Stomach (tissue), 9 donors: ENCODE measurements around the gene CCDC93. TPM values are rescaled to one million over a fixed set of nuclear protein-coding genes. Genes with fewer than 3 reads are reported as not detected.

ENCODE experiments used
- DNase-seq, 2 donors: peaks; one replicate each; pipeline versions ENCODE4 v3.0.0 to v3.0.0-alpha.2; 2013 to 2019
- H3K27ac ChIP-seq, 5 donors: fragments of 200-600 bp in 4 of 5; sonication (generic) in 4 of 5; one replicate each; pipeline ENCODE4 v1.5.1; 2013 to 2019; ENCODE audit warnings: mild to moderate bottlenecking in 1 of 5, moderate library complexity in 1 of 5
- H3K27me3 ChIP-seq, 3 donors: fragments of 200-600 bp; sonication (generic); one replicate each; pipeline ENCODE4 v1.5.1; 2017 to 2019; ENCODE audit warnings: mixed run types in 1 of 3
- H3K36me3 ChIP-seq, 4 donors: fragments of 200-600 bp; sonication (generic); 1 replicate in 3 of 4; 2 replicates in 1 of 4; pipeline ENCODE4 v1.5.1; 2016 to 2019
- H3K4me1 ChIP-seq, 4 donors: fragments of 200-600 bp; sonication (generic); one replicate each; pipeline ENCODE4 v1.5.1; 2016 to 2019
- H3K4me3 ChIP-seq, 4 donors: fragments of 200-600 bp; sonication (generic) in 3 of 4; one replicate each; pipeline ENCODE4 v1.5.1; 2016 to 2019; ENCODE audit warnings: mild to moderate bottlenecking in 1 of 4
- H3K9me3 ChIP-seq, 4 donors: fragments of 200-600 bp; sonication (generic); one replicate each; pipeline ENCODE4 v1.5.1; 2016 to 2019
- EP300 ChIP-seq: sonication (generic); formaldehyde crosslinking; IDR thresholded peaks from one replicate; pipeline ENCODE4 v1.6.1; 2017; ENCODE audit warnings: antibody characterized with exemption
- POLR2A ChIP-seq, 4 donors: fragments of 450-650 bp; IDR thresholded peaks; one replicate each; pipeline ENCODE4 v1.6.1; 2016; ENCODE audit warnings: antibody characterized with exemption in 4 of 4, control low read depth in 2 of 4, mild to moderate bottlenecking in 1 of 4, moderate library complexity in 1 of 4
- POLR2AphosphoS5 ChIP-seq, 3 donors: sonication (generic); formaldehyde crosslinking; IDR thresholded peaks; one replicate each; pipeline ENCODE4 v1.6.1; 2016; ENCODE audit warnings: antibody characterized with exemption in 3 of 3
- WGBS, 5 donors: extraction: QIAGEN DNeasy Blood & Tissue Kit in 3 of 5; methylation state at CpG; one replicate each; pipeline versions ENCODE4 v1.1.5 to v1.1.7; 2013 to 2018; 5-methylcytosine and 5-hydroxymethylcytosine counted together
- intact Hi-C: fragments of 100-400 bp; cut with DNase I; formaldehyde crosslinking; loops from one replicate; pipeline ENCODE4 v1.15.1; 2023; ENCODE audit warnings: low total_unique reads
- polyA plus RNA-seq, 3 donors: library from polyadenylated mRNA; stranded (reverse); fragments of 200-250 nt; gene quantifications; one replicate each; pipeline ENCODE4 v1.2.3, GENCODE V29; 2013
- total RNA-seq, 5 donors: library from RNA; depleted of rRNA; stranded (reverse); fragments of >200 nt; gene quantifications; one replicate each; pipeline versions ENCODE4 v1.1.0 to v1.2.3, GENCODE V29; 2014 to 2016
- TF ChIP-seq, protein P1 (sequence below), 7 experiments: fragments of 450-650 bp in 4 of 7; fragments of 200-600 bp in 3 of 7; sonication (generic) in 3 of 7; IDR thresholded peaks; one replicate each; pipeline ENCODE4 v1.5.1; 2016 to 2019; ENCODE audit warnings: antibody characterized with exemption in 7 of 7, control low read depth in 2 of 7, mild to moderate bottlenecking in 1 of 7
- donor health status: healthy with polysubstance abuse.
- donor health status: Bipolar disorder and iron deficiency.
- donor health status: healthy.

Gene CCDC93
- total and polyA plus RNA-seq, 8 donors, result 3.1 to 63.9 (median 24.3) TPM

DNA sequence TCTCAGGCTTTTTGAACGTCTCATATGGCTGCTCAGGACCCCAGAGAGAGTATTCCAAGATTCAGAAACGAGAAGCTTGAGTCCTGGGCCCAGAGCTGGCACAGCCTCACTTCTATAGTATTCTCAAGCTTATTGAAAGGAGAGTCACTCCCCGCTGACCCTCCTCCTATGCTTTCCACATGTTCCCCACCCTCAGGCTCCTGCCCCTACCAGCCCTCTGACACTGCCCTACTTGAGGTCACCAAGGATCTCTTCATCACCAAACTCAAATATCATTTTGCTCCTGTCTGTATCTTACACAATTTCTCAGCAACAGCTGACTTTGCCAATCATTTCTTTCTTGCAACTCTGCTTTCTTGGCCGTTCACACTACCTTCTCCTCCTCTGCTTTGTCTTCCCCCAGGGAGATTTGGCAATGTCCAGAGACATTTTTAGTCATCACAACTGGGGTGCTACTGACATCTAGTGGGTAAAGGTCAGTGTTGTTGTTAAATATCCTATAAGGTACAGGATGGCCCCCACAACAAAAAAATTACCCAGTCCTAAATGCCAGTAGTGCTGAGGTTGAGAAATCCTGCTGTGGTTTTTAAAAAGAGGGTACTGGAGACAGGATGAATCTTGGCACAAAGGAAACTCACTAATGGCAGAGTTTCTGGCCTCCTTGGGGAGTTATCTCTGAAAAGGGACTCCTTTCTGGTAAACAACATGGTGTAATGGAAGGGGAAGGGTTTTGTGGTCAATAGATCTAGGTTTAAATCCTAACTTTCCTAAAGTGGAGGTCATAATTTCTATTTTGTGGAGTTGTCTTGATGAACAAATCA lies 47.5 kb upstream of the CCDC93 start:
- no peak for TF ChIP-seq POLR2A (IDR thresholded peaks at IDR 0.05)
- no peak for TF ChIP-seq EP300
- TF ChIP-seq, protein P1, sequence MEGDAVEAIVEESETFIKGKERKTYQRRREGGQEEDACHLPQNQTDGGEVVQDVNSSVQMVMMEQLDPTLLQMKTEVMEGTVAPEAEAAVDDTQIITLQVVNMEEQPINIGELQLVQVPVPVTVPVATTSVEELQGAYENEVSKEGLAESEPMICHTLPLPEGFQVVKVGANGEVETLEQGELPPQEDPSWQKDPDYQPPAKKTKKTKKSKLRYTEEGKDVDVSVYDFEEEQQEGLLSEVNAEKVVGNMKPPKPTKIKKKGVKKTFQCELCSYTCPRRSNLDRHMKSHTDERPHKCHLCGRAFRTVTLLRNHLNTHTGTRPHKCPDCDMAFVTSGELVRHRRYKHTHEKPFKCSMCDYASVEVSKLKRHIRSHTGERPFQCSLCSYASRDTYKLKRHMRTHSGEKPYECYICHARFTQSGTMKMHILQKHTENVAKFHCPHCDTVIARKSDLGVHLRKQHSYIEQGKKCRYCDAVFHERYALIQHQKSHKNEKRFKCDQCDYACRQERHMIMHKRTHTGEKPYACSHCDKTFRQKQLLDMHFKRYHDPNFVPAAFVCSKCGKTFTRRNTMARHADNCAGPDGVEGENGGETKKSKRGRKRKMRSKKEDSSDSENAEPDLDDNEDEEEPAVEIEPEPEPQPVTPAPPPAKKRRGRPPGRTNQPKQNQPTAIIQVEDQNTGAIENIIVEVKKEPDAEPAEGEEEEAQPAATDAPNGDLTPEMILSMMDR (IDR thresholded peaks at IDR 0.05), result peak in 1 of 7 experiments; percentile 10
- TF ChIP-seq POLR2AphosphoS5 (IDR thresholded peaks at IDR 0.05), result no peak
- Histone ChIP-seq H3K9me3 (no peaks in the 10 kb centered on the region), H3K4me1 (peaks cover 0 to 9% (median 2%) of the 10 kb centered on the region in 4 donors), H3K4me3 (no peak overlapping the region), H3K27me3 (peaks cover 0 to 13% (median 0%) of the 10 kb centered on the region in 3 donors), H3K36me3 (no peaks in the 10 kb centered on the region), H3K27ac (no peak overlapping the region)
- intact Hi-C loops, result no loop called here
- peak in 1 of 2 donors; percentile 35 for DNase-seq
- WGBS, 5 donors, result 66 to 78% (median 74%) methylated on average over 4 of the region's 4 CpGs

DNA sequence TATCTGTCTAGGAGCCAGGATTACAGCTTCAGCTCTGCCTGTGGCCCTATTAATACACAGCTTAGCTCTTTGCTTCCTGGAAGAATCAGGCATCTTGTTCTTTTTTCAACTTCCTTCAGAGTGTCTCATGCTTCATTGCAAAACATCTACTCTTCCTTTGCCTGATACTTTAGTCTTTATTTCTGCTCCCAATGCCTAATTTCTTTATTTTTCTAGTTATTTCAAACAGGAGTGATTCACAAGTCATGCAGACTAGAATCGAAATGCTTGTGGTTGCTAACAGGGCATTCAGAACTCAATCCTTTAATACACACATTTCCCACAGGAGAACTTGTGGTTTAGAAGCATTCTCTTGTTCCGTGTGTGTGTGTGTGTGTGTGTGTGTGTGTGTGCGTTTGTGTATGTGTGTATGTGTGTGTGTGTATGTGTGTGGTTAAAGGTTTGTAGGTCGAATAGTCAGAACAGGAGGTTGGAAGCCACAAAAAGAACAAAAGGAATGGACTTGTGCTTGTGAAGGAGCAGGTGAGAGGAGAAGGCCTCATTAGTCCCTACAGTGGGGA lies 46.1 kb upstream of the CCDC93 start:
- WGBS, 5 donors, result 31 to 58% (median 41%) methylated on average over 4 of the region's 4 CpGs
- peaks cover 0 to 7% (median 1%) of the 10 kb centered on the region in 4 donors for H3K4me1 ChIP-seq

DNA sequence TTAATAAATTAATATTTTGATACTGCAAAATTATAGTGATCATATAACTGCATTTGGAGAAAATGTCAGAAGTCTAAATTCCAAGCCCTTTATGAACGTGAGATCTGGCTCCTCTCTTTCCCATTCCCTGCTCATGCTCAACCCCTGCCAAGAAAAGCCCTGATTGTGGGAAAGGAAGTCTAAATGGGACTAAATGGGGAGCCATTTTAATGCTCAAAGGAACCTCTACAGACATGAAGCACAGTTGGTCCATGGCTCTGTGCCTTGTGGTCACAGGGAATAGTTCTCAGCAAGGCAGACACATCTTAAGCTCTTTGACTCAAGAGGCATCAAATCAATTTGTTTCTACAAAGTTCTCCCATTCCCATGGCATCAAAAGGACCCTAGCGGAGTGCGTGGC lies 45.1 kb upstream of the CCDC93 start:
- H3K36me3 ChIP-seq, result no peaks in the 10 kb centered on the region
- 68 to 93% (median 82%) methylated on average over 3 of the region's 3 CpGs for WGBS, 5 donors
- intact Hi-C loops, result no loop called here

More for the DNA sequence above, 46.1 kb upstream of the CCDC93 start:
- no peaks in the 10 kb centered on the region for H3K9me3 ChIP-seq
- H3K27ac ChIP-seq, result no peak overlapping the region
- intact Hi-C loops, result no loop called here
- TF ChIP-seq, protein P1 (IDR thresholded peaks at IDR 0.05), result no peak
- no peak for TF ChIP-seq POLR2A (IDR thresholded peaks at IDR 0.05)
- no peak for TF ChIP-seq EP300
- no peak for TF ChIP-seq POLR2AphosphoS5 (IDR thresholded peaks at IDR 0.05)
- no peak for DNase-seq
- peaks cover 0 to 12% (median 0%) of the 10 kb centered on the region in 3 donors for H3K27me3 ChIP-seq
- no peak overlapping the region for H3K4me3 ChIP-seq
- H3K36me3 ChIP-seq, result no peaks in the 10 kb centered on the region

DNA sequence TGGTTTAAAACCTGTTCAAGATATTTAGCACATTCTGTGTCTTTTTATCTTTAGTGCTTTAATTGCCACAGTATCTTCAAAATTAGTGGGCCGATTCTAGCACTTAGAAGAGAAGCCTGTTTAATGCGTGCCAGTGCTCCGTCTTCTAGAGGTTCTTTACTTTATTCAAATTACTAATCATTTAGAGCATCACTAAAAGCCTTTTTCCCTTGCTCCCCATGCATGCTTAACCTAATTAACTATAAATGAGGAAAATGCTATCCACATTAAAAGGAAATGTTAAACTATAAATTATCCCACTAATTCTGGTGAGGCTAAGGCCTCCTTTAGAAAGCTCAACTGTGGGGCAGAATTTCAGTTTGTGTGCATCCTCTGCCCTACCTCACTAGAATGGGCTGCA lies 42.9 kb upstream of the CCDC93 start:
- no peak for TF ChIP-seq POLR2A (IDR thresholded peaks at IDR 0.05)
- TF ChIP-seq EP300, result no peak
- TF ChIP-seq, protein P1 (IDR thresholded peaks at IDR 0.05), result no peak
- no peak for TF ChIP-seq POLR2AphosphoS5 (IDR thresholded peaks at IDR 0.05)
- 86 to 97% (median 94%) methylated on average over 3 of the region's 3 CpGs for WGBS, 5 donors
- intact Hi-C loops, result no loop called here

More for the DNA sequence above, 45.1 kb upstream of the CCDC93 start:
- Histone ChIP-seq H3K9me3 (no peaks in the 10 kb centered on the region), H3K27me3 (peaks cover 0 to 12% (median 0%) of the 10 kb centered on the region in 3 donors), H3K27ac (no peak overlapping the region), H3K4me1 (peaks cover 0 to 4% (median 0%) of the 10 kb centered on the region in 4 donors), H3K4me3 (no peak overlapping the region)
- no peak for DNase-seq
- TF ChIP-seq POLR2A (IDR thresholded peaks at IDR 0.05) (no peak), POLR2AphosphoS5 (IDR thresholded peaks at IDR 0.05) (no peak), EP300 (no peak)
- TF ChIP-seq, protein P1 (IDR thresholded peaks at IDR 0.05), result no peak

More for the DNA sequence above, 42.9 kb upstream of the CCDC93 start:
- Histone ChIP-seq H3K27ac (no peak overlapping the region), H3K9me3 (no peaks in the 10 kb centered on the region), H3K4me1 (peaks cover 0 to 4% (median 0%) of the 10 kb centered on the region in 4 donors), H3K27me3 (peaks cover 0 to 19% (median 0%) of the 10 kb centered on the region in 3 donors), H3K36me3 (no peaks in the 10 kb centered on the region), H3K4me3 (no peak overlapping the region)
- DNase-seq, result no peak
